ENCODE measurements around the gene TM2D1.

GRCh38 chr1:61648983-61649742, 75.8 kb downstream of the TM2D1 start:
- TF ChIP-seq SUZ12 (IDR thresholded peaks at IDR 0.05) = no peak
- TF ChIP-seq PKNOX1 (IDR thresholded peaks at IDR 0.05) = no peak
- TF ChIP-seq FOXK2 (IDR thresholded peaks at IDR 0.05) = no peak
- TF ChIP-seq NFRKB (IDR thresholded peaks at IDR 0.05) = no peak

Data from HEK293T (cell line).